Upper lobe of left lung (tissue), 6 donors: ENCODE results near the gene LINGO1. TPM values are rescaled to one million over a fixed set of nuclear protein-coding genes. Genes with fewer than 3 reads are reported as not detected.

ENCODE experiments used
- ATAC-seq, 2 donors: fragments of 200-7000 bp; cut with Tn5 transposase; one replicate each; pipeline ENCODE4 v1.9.1; 2022; ENCODE audit warnings: mild to moderate bottlenecking in 2 of 2, moderate library complexity in 2 of 2; ENCODE audit not compliant: low FRiP score in 2 of 2
- DNase-seq, 2 donors: peaks; one replicate each; pipeline ENCODE4 v3.0.0-alpha.2; 2019 to 2020
- H3K27ac ChIP-seq, 4 donors: fragments of 200-600 bp; sonication (generic); one replicate each; pipeline ENCODE4 v1.5.1; 2016 to 2019
- H3K27me3 ChIP-seq, 4 donors: fragments of 200-600 bp; sonication (generic); one replicate each; pipeline ENCODE4 v1.5.1; 2017 to 2019
- H3K36me3 ChIP-seq, 4 donors: fragments of 200-600 bp; sonication (generic); one replicate each; pipeline ENCODE4 v1.5.1; 2016 to 2019
- H3K4me1 ChIP-seq, 4 donors: fragments of 200-600 bp; sonication (generic); one replicate each; pipeline ENCODE4 v1.5.1; 2018 to 2019
- H3K4me3 ChIP-seq, 4 donors: fragments of 200-600 bp; sonication (generic); one replicate each; pipeline ENCODE4 v1.5.1; 2017 to 2019; ENCODE audit warnings: mild to moderate bottlenecking in 2 of 4, moderate library complexity in 1 of 4
- H3K9me3 ChIP-seq, 4 donors: fragments of 200-600 bp; sonication (generic); one replicate each; pipeline ENCODE4 v1.5.1; 2018 to 2019
- CTCF ChIP-seq, 6 experiments: fragments of 450-650 bp in 4 of 6; fragments of 200-600 bp in 2 of 6; sonication (generic) in 2 of 6; IDR thresholded peaks; one replicate each; pipeline ENCODE4 v1.5.1; 2016 to 2019; ENCODE audit warnings: antibody characterized with exemption in 6 of 6
- EP300 ChIP-seq, 4 donors: sonication (generic); formaldehyde crosslinking; IDR thresholded peaks; one replicate each; pipeline ENCODE4 v1.5.1; 2017; ENCODE audit warnings: antibody characterized with exemption in 4 of 4, control low read depth in 2 of 4
- POLR2A ChIP-seq, 4 donors: fragments of 450-650 bp; IDR thresholded peaks; one replicate each; pipeline ENCODE4 v1.5.1; 2016 to 2017; ENCODE audit warnings: antibody characterized with exemption in 4 of 4, mild to moderate bottlenecking in 2 of 4
- POLR2AphosphoS5 ChIP-seq, 2 donors: sonication (generic); formaldehyde crosslinking; IDR thresholded peaks; one replicate each; pipeline ENCODE4 v1.5.1; 2017; ENCODE audit warnings: antibody characterized with exemption in 2 of 2
- WGBS, 2 donors: methylation state at CpG; one replicate each; pipeline ENCODE4 v1.1.5; 2017 to 2018; 5-methylcytosine and 5-hydroxymethylcytosine counted together
- total RNA-seq, 6 donors: library from RNA; depleted of rRNA in 4 of 6; stranded (reverse); fragments of >200 nt in 4 of 6; gene quantifications; one replicate each; pipeline versions ENCODE4 v1.1.0 to v1.2.1, GENCODE V29; 2016 to 2021
- donor health status: DM: no; HTN: no; CAD: no; lungs with moderate emphysema.
- donor health status: DM: no; HTN: yes; CAD: no; lungs with severe emphysema.

The LINGO1 gene
- total RNA-seq, 6 donors from 2014 or later: 0.15 to 0.84 (median 0.43) TPM; not detected in 2

- DNase-seq (no peak), ATAC-seq (no peak)
- H3K27ac ChIP-seq: no peak overlapping the region
- TF ChIP-seq CTCF (IDR thresholded peaks at IDR 0.05): no peak
- TF ChIP-seq POLR2A (IDR thresholded peaks at IDR 0.05): no peak
- no peak for TF ChIP-seq EP300 (IDR thresholded peaks at IDR 0.05)
- TF ChIP-seq POLR2AphosphoS5 (IDR thresholded peaks at IDR 0.05): no peak
- no peaks in the 10 kb centered on the region for H3K36me3 ChIP-seq
- no peaks in the 10 kb centered on the region for H3K4me1 ChIP-seq
- no peak overlapping the region for H3K4me3 ChIP-seq
- no peaks in the 10 kb centered on the region for H3K27me3 ChIP-seq
- no peaks in the 10 kb centered on the region for H3K9me3 ChIP-seq
- WGBS, 2 donors: 94% methylated on average over 15 of the region's 15 CpGs
Measured at GRCh38 chr15:77596821-77597803, 35.6 kb downstream of the LINGO1 start.

- no peaks in the 10 kb centered on the region for H3K4me1 ChIP-seq
- WGBS, 2 donors: 83 to 97% methylated on average over 2 to 5 of the region's 5 CpGs
- H3K36me3 ChIP-seq: no peaks in the 10 kb centered on the region
- no peak overlapping the region for H3K27ac ChIP-seq
- no peaks in the 10 kb centered on the region for H3K27me3 ChIP-seq
- no peaks in the 10 kb centered on the region for H3K9me3 ChIP-seq
- ATAC-seq (no peak), DNase-seq (no peak)
- TF ChIP-seq POLR2A (IDR thresholded peaks at IDR 0.05) (no peak), POLR2AphosphoS5 (IDR thresholded peaks at IDR 0.05) (no peak), CTCF (IDR thresholded peaks at IDR 0.05) (no peak), EP300 (IDR thresholded peaks at IDR 0.05) (no peak)
- no peak overlapping the region for H3K4me3 ChIP-seq
Measured at GRCh38 chr15:77595231-77595630, 37.5 kb downstream of the LINGO1 start.

- DNase-seq: no peak
- 63 to 67% methylated on average over 3 of the region's 3 CpGs for WGBS, 2 donors
- H3K9me3 ChIP-seq: no peaks in the 10 kb centered on the region
- H3K27me3 ChIP-seq: no peaks in the 10 kb centered on the region
- H3K4me3 ChIP-seq: no peak overlapping the region
- TF ChIP-seq CTCF (IDR thresholded peaks at IDR 0.05) (no peak), POLR2AphosphoS5 (IDR thresholded peaks at IDR 0.05) (no peak), POLR2A (IDR thresholded peaks at IDR 0.05) (no peak), EP300 (IDR thresholded peaks at IDR 0.05) (no peak)
- ATAC-seq: no peak
- H3K36me3 ChIP-seq: no peaks in the 10 kb centered on the region
- no peaks in the 10 kb centered on the region for H3K4me1 ChIP-seq
- H3K27ac ChIP-seq: no peak overlapping the region
Measured at GRCh38 chr15:77592758-77593157, 40.0 kb downstream of the LINGO1 start.

- Histone ChIP-seq H3K4me1 (no peaks in the 10 kb centered on the region), H3K4me3 (no peak overlapping the region), H3K27ac (no peak overlapping the region), H3K36me3 (no peaks in the 10 kb centered on the region), H3K9me3 (no peaks in the 10 kb centered on the region), H3K27me3 (no peaks in the 10 kb centered on the region)
- WGBS, 2 donors: 78 to 86% methylated on average over 11 to 13 of the region's 13 CpGs
- ATAC-seq (peak in 1 of 2 donors; percentile 44), DNase-seq (peak in 1 of 2 donors; percentile 42)
- TF ChIP-seq CTCF (IDR thresholded peaks at IDR 0.05) (no peak), POLR2AphosphoS5 (IDR thresholded peaks at IDR 0.05) (no peak), POLR2A (IDR thresholded peaks at IDR 0.05) (no peak), EP300 (IDR thresholded peaks at IDR 0.05) (no peak)
Measured at GRCh38 chr15:77591968-77592613, 40.6 kb downstream of the LINGO1 start.
